HepG2 (cell line): Measurements from ENCODE around the gene SERPINI1. TPM values are rescaled to one million over a fixed set of nuclear protein-coding genes. Genes with fewer than 3 reads are reported as not detected.

Experiments used
- DBP ChIP-seq: sonication (generic); formaldehyde crosslinking; IDR thresholded peaks from 2 replicates; pipeline ENCODE4 v1.4.0; 2020; ENCODE audit warnings: missing genetic modification reagents; ENCODE audit errors: not compliant biosample characterization
- HNF1A ChIP-seq, 2 experiments: sonication (generic) in 1 of 2; formaldehyde crosslinking in 1 of 2; IDR thresholded peaks; 2 replicates each; pipeline versions ENCODE4 v1.4.0 to v1.6.1; 2016 to 2020; ENCODE audit warnings: borderline replicate concordance in 1 of 2, low read depth in 1 of 2, mild to moderate bottlenecking in 1 of 2, missing genetic modification reagents in 1 of 2
- KDM1A ChIP-seq: IDR thresholded peaks from 2 replicates; pipeline ENCODE4 v1.6.1; 2016; ENCODE audit warnings: missing compliant biosample characterization
- PATZ1 ChIP-seq: sonication (generic); formaldehyde crosslinking; IDR thresholded peaks from 2 replicates; pipeline ENCODE4 v1.4.0; 2020; ENCODE audit warnings: missing genetic modification reagents
- RELA ChIP-seq: sonication (generic); formaldehyde crosslinking; IDR thresholded peaks from 2 replicates; pipeline ENCODE4 v1.4.0; 2020; ENCODE audit warnings: missing genetic modification reagents
- TARDBP ChIP-seq: sonication (generic); formaldehyde crosslinking; IDR thresholded peaks from 2 replicates; pipeline ENCODE4 v1.8.0; 2022; ENCODE audit warnings: mild to moderate bottlenecking, missing genetic modification reagents
- TBX2 ChIP-seq: sonication (generic); formaldehyde crosslinking; IDR thresholded peaks from 2 replicates; pipeline ENCODE4 v1.5.0; 2020; ENCODE audit warnings: missing genetic modification reagents, mild to moderate bottlenecking, borderline replicate concordance
- ZBTB4 ChIP-seq: sonication (generic); formaldehyde crosslinking; IDR thresholded peaks from 2 replicates; pipeline ENCODE4 v1.4.0; 2020; ENCODE audit warnings: missing genetic modification reagents, mild to moderate bottlenecking, borderline replicate concordance
- ZFY ChIP-seq: sonication (generic); formaldehyde crosslinking; IDR thresholded peaks from 2 replicates; pipeline ENCODE4 v1.4.0; 2020; ENCODE audit warnings: missing genetic modification reagents
- ZNF367 ChIP-seq: sonication (generic); formaldehyde crosslinking; IDR thresholded peaks from 2 replicates; pipeline ENCODE4 v1.4.0; 2020; ENCODE audit warnings: missing genetic modification reagents, borderline replicate concordance
- ZNF441 ChIP-seq: sonication (generic); formaldehyde crosslinking; IDR thresholded peaks from 2 replicates; pipeline ENCODE4 v1.7.0; 2021; ENCODE audit warnings: missing genetic modification reagents, borderline replicate concordance
- ZNF543 ChIP-seq: sonication (generic); formaldehyde crosslinking; IDR thresholded peaks from 2 replicates; pipeline ENCODE4 v1.4.0; 2020; ENCODE audit warnings: mild to moderate bottlenecking, missing genetic modification reagents
- ZNF710 ChIP-seq: sonication (generic); formaldehyde crosslinking; IDR thresholded peaks from 2 replicates; pipeline ENCODE4 v1.5.0; 2020; ENCODE audit warnings: mild to moderate bottlenecking, missing genetic modification reagents, borderline replicate concordance
- polyA plus RNA-seq, 8 experiments: library from polyadenylated mRNA; depleted of rRNA in 3 of 8; stranded (reverse) in 7 of 8; unstranded in 1 of 8; fragments of >200 nt; fragmentation: Illumina TruSeq in 4 of 8; extraction: Trizol in 4 of 8; gene quantifications; 2 replicates each; pipeline versions ENCODE4 v1.2.1 to v1.2.3, GENCODE V29; 2011 to 2016; ENCODE audit warnings: low read depth in 4 of 8, missing spikeins in 1 of 8, mixed read lengths in 1 of 8; ENCODE audit not compliant: insufficient read depth in 1 of 8
- total RNA-seq, 5 experiments: library from RNA; depleted of rRNA; stranded (reverse); fragments of >200 nt; fragmentation: Illumina TruSeq; extraction: Trizol; gene quantifications; 2 replicates each; pipeline ENCODE4 v1.2.3, GENCODE V29; 2016; ENCODE audit warnings: low read depth in 1 of 5

SERPINI1 gene
- total and polyA plus RNA-seq, 2 of the 13 experiments (the other 11 are each of a cell fraction or from before 2014, with no cell fraction given) = 14.7 to 58.0 TPM

GRCh38 chr3:167813169-167814123 lies 77.9 kb downstream of the SERPINI1 start (continued):
- TF ChIP-seq DBP (CRISPR knock-in tag) (no peak), ZNF367 (CRISPR knock-in tag) (no peak), ZFY (CRISPR knock-in tag) (no peak), RELA (CRISPR knock-in tag) (no peak), ZNF441 (CRISPR knock-in tag) (0 out of 2 replicates have a peak, but pooled peaks have one; percentile 24), TBX2 (CRISPR knock-in tag) (peak; percentile 54; the same call in 1 of the 2 replicates), PATZ1 (CRISPR knock-in tag) (0 out of 2 replicates have a peak, but pooled peaks have one; percentile 16), KDM1A (CRISPR knock-in tag) (no peak), ZBTB4 (CRISPR knock-in tag) (no peak), TARDBP (CRISPR knock-in tag) (peak; percentile 15; the same call in 1 of the 2 replicates), HNF1A (IDR thresholded peaks at IDR 0.05; ENCODE audit: low read depth) (no peak), HNF1A (CRISPR knock-in tag; IDR thresholded peaks at IDR 0.05; ENCODE audit: borderline replicate concordance) (no peak), ZNF710 (CRISPR knock-in tag) (0 out of 2 replicates have a peak, but pooled peaks have one; percentile 34), ZNF543 (CRISPR knock-in tag) (no peak)
